Loucy (cell line): ENCODE data around the gene CD300E.

Experiments used
- H2AFZ ChIP-seq: fragments of 200-600 bp; sonication (generic); 2 replicates; pipeline ENCODE4 v1.6.0; 2016; ENCODE audit warnings: antibody characterized with exemption, mild to moderate bottlenecking, low read length, moderate library complexity
- H3F3A ChIP-seq: fragments of 200-600 bp; 2 replicates; pipeline ENCODE4 v1.6.0; 2016; ENCODE audit warnings: antibody characterized with exemption, low read depth, mild to moderate bottlenecking
- H3K27me3 ChIP-seq: fragments of 200-600 bp; sonication (generic); 2 replicates; pipeline ENCODE4 v1.6.1; 2014; ENCODE audit warnings: low read length, mild to moderate bottlenecking; ENCODE audit not compliant: insufficient read depth, poor library complexity, severe bottlenecking
- H3K36me3 ChIP-seq: fragments of 200-600 bp; sonication (generic); 2 replicates; pipeline ENCODE4 v1.6.1; 2016; ENCODE audit warnings: low read length; ENCODE audit not compliant: insufficient read depth
- H3K4me1 ChIP-seq: fragments of 200-600 bp; sonication (generic); 2 replicates; pipeline ENCODE4 v1.5.1; 2014; ENCODE audit warnings: low read length, mild to moderate bottlenecking; ENCODE audit not compliant: insufficient read depth, poor library complexity, severe bottlenecking
- H3K4me2 ChIP-seq: fragments of 200-600 bp; sonication (generic); 2 replicates; pipeline ENCODE4 v1.6.0; 2014; ENCODE audit warnings: antibody characterized with exemption, low read length, low read depth, mild to moderate bottlenecking; ENCODE audit not compliant: poor library complexity, severe bottlenecking
- H3K4me3 ChIP-seq: fragments of 200-600 bp; sonication (generic); 2 replicates; pipeline ENCODE4 v1.5.1; 2014; ENCODE audit warnings: low read length, mild to moderate bottlenecking, mixed read lengths; ENCODE audit not compliant: poor library complexity, severe bottlenecking
- H3K79me2 ChIP-seq: fragments of 200-600 bp; sonication (generic); 2 replicates; pipeline ENCODE4 v1.6.1; 2014; ENCODE audit warnings: low read length; ENCODE audit not compliant: insufficient read depth
- H3K9ac ChIP-seq: fragments of 200-600 bp; sonication (generic); 2 replicates; pipeline ENCODE4 v1.6.0; 2014; ENCODE audit warnings: mild to moderate bottlenecking, low read depth, low read length, moderate library complexity; ENCODE audit not compliant: poor library complexity, severe bottlenecking
- H3K9me2 ChIP-seq: fragments of 200-600 bp; sonication (generic); replicated peaks from 2 replicates; pipeline ENCODE4 v1.6.1; 2016; ENCODE audit warnings: low read depth, low read length, mixed read lengths
- H3K9me3 ChIP-seq: fragments of 200-600 bp; sonication (generic); 2 replicates; pipeline ENCODE4 v1.6.1; 2014; ENCODE audit warnings: mild to moderate bottlenecking, antibody characterized with exemption, low read length, low read depth; ENCODE audit not compliant: insufficient read depth
- H4K20me1 ChIP-seq: fragments of 200-600 bp; sonication (generic); 2 replicates; pipeline ENCODE4 v1.6.0; 2014; ENCODE audit warnings: antibody characterized with exemption, low read length, mild to moderate bottlenecking; ENCODE audit not compliant: insufficient read depth, poor library complexity, severe bottlenecking
- EZH2phosphoT487 ChIP-seq: fragments of 200-600 bp; IDR thresholded peaks from 2 replicates; pipeline ENCODE4 v1.6.1; 2018; ENCODE audit warnings: antibody characterized with exemption, mild to moderate bottlenecking, moderate library complexity, borderline replicate concordance
- TF ChIP-seq, protein P1 (sequence below): fragments of 200-600 bp; sonication (generic); conservative IDR thresholded peaks from 2 replicates; pipeline ENCODE4 v1.5.1; 2014; ENCODE audit warnings: mild to moderate bottlenecking, antibody characterized with exemption, low read length

CD300E gene

DNA sequence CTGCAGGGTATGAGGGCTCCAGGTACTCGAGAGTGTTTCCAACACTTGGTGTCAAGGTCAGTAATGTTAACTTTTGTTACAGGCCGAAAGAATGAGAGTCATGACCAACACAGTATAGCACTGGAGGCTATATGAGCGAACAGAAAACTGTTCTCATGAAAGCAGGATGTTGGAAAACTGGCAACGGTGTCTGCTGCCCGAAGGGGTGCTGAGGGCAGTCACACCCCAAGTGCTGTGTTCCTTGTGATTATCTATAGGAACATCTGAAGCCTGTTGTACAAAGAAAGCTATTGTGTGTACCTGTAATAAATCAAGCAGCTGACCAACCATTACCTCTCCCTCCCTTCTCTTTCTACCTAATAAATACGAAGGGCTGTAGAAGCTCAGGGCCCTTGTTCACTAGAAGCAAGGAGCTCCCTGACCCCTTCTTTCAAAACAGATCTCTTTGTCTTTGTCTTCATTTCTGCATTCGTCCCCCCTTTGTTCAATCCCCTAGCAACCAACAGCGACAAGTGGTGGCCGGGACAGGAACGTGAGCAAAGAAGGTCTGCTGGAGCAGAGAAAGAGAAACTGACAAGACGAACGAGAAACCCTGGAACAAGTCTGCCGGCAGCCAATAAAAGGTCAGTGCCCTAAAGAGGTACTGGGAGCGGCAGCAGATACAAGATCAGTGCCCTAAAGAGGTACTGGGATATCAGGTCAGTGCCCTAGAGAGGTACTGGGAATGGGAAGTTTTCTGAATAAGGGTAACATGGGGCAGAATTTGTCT is 39.1 kb downstream of the CD300E start:
- Histone ChIP-seq H3K27me3 (no peaks in the 10 kb centered on the region), H3K4me2 (no peak overlapping the region), H3K4me3 (no peak overlapping the region), H3F3A (no peaks in the 10 kb centered on the region), H3K9me2 (no peaks in the 10 kb centered on the region), H3K9me3 (no peaks in the 10 kb centered on the region), H3K36me3 (no peaks in the 10 kb centered on the region), H3K9ac (no peak overlapping the region), H4K20me1 (no peaks in the 10 kb centered on the region), H2AFZ (no peak overlapping the region), H3K4me1 (peaks cover 2% of the 10 kb centered on the region), H3K79me2 (no peaks in the 10 kb centered on the region)
- no peak for TF ChIP-seq EZH2phosphoT487
- TF ChIP-seq, protein P1, sequence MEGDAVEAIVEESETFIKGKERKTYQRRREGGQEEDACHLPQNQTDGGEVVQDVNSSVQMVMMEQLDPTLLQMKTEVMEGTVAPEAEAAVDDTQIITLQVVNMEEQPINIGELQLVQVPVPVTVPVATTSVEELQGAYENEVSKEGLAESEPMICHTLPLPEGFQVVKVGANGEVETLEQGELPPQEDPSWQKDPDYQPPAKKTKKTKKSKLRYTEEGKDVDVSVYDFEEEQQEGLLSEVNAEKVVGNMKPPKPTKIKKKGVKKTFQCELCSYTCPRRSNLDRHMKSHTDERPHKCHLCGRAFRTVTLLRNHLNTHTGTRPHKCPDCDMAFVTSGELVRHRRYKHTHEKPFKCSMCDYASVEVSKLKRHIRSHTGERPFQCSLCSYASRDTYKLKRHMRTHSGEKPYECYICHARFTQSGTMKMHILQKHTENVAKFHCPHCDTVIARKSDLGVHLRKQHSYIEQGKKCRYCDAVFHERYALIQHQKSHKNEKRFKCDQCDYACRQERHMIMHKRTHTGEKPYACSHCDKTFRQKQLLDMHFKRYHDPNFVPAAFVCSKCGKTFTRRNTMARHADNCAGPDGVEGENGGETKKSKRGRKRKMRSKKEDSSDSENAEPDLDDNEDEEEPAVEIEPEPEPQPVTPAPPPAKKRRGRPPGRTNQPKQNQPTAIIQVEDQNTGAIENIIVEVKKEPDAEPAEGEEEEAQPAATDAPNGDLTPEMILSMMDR, result no peak

DNA sequence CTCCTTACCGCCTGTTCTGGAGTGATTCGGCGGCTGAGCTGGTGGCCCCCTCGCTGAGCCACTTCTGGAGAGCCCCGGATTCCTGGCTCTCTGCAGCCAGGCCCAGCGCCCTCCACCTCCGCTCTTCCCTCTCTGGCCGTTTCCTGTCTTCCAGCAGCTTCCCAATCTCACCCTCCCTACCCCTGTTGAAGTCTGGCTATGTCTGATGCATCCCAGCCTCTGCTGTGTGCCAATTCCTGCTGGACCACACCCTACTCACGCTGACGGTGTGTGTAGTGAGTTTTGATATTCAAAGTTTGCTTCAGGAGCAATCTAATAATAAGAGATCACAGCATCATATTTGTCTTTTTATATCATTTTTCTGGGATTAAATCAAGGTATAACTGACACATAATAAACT is 40.9 kb downstream of the CD300E start:
- H2AFZ ChIP-seq, result no peak overlapping the region

DNA sequence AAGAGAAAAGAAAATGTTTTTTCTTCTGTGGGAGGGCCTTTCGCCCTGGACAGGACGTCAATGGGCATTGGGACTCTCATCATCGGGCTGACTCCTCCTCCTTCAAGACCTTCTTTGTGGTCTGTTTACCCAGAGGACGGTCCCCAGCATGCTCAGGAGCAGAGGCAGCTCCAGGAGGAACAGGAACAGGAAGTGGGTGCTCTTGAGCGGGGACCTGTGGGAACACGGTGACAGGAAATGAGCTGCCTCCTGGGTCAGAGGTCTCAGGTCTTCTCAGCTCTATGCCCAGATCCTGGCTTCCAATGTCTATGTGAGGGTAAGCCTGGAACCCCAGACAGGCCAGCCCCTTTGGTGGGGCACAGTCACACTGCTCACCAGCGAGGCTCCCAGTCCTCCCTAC is 43.6 kb downstream of the CD300E start:
- Histone ChIP-seq H3K4me2 (no peak overlapping the region), H4K20me1 (no peaks in the 10 kb centered on the region), H3K4me1 (peaks cover 2% of the 10 kb centered on the region), H3K4me3 (no peak overlapping the region), H3K9me3 (no peaks in the 10 kb centered on the region), H3K36me3 (no peaks in the 10 kb centered on the region), H2AFZ (peak overlapping the region; percentile 74; the same call in 1 of the 2 replicates), H3K27me3 (no peaks in the 10 kb centered on the region), H3K9ac (no peak overlapping the region), H3F3A (no peaks in the 10 kb centered on the region), H3K79me2 (no peaks in the 10 kb centered on the region), H3K9me2 (no peaks in the 10 kb centered on the region)
- TF ChIP-seq EZH2phosphoT487, result no peak
- TF ChIP-seq, protein P1, result no peak

More for the DNA sequence above, 40.9 kb downstream of the CD300E start:
- no peaks in the 10 kb centered on the region for H3K79me2 ChIP-seq
- H3K36me3 ChIP-seq, result no peaks in the 10 kb centered on the region
- H3K9ac ChIP-seq, result no peak overlapping the region
- no peaks in the 10 kb centered on the region for H3F3A ChIP-seq
- no peaks in the 10 kb centered on the region for H3K27me3 ChIP-seq
- no peaks in the 10 kb centered on the region for H3K9me3 ChIP-seq
- no peak overlapping the region for H3K4me3 ChIP-seq
- no peak for TF ChIP-seq EZH2phosphoT487
- TF ChIP-seq, protein P1, result no peak
- H3K9me2 ChIP-seq, result no peaks in the 10 kb centered on the region
- no peaks in the 10 kb centered on the region for H4K20me1 ChIP-seq
- H3K4me2 ChIP-seq, result no peak overlapping the region
- peaks cover 2% of the 10 kb centered on the region for H3K4me1 ChIP-seq
